GM23248 (cell line): Measurements from ENCODE around the gene TJP2.

ENCODE experiments used
- EZH2 ChIP-seq: fragments of 200-600 bp; sonication (generic); IDR thresholded peaks from 2 replicates; pipeline ENCODE4 v1.6.1; 2018; ENCODE audit warnings: antibody characterized with exemption, mild to moderate bottlenecking; ENCODE audit not compliant: insufficient read depth, poor library complexity, severe bottlenecking
- EZH2phosphoT487 ChIP-seq: fragments of 200-600 bp; sonication (generic); IDR thresholded peaks from 2 replicates; pipeline ENCODE4 v1.6.1; 2018; ENCODE audit warnings: antibody characterized with exemption, moderate library complexity, mild to moderate bottlenecking, low read depth; ENCODE audit not compliant: insufficient read depth

DNA sequence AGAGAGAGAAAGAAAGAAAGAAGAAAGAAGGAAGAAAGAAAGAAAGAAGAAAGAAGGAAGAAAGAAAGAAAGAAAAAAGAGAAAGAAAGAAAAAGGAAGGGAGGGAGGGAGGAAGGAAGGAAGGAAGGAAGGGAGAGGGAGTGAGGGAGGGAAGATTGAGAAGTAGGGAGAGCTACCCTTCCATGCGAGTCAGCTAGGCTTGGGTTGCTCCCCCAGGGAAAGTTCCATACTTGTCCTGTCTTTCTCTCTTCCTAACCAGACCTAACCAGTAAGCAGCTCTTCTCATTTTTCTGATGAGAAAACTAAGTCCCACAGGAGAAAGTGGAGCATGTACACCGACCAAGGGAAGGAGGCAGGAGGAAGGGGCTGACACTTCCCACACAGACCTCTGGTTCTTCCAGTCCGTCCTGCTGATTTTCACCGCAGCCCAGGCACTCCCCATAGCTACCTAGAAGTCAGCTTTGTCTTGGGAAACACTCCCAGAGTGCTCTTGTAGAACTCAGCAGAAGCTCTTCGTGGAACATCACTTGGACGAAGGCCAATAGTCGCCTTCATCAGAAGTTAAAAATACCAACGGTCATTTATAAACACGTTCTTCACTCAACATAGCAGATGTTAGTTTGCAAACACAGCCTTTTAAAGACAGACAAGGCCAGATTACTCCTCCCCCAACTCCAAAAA lies 121.9 kb downstream of the TJP2 start:
- TF ChIP-seq EZH2phosphoT487 = no peak
- no peak for TF ChIP-seq EZH2
